GM12891 (cell line): ENCODE measurements around the gene SMC3.

Experiments
- POLR2A ChIP-seq: IDR thresholded peaks from 2 replicates; pipeline ENCODE4 v1.6.1; 2011; ENCODE audit warnings: low read depth, low read length, control low read depth
- POLR2AphosphoS5 ChIP-seq: IDR thresholded peaks from 2 replicates; pipeline ENCODE4 v1.6.1; 2011; ENCODE audit warnings: low read depth, low read length, control low read depth
- SPI1 ChIP-seq: IDR thresholded peaks from 2 replicates; pipeline ENCODE4 v1.6.1; 2011; ENCODE audit warnings: low read depth, low read length, control low read depth
- TAF1 ChIP-seq: IDR thresholded peaks from 2 replicates; pipeline ENCODE4 v1.6.1; 2011; ENCODE audit warnings: low read depth, low read length, control low read depth

GRCh38 chr10:110529596-110530011 is 37.9 kb upstream of the SMC3 start:
- no peak for TF ChIP-seq POLR2A
- TF ChIP-seq POLR2AphosphoS5 = no peak
- no peak for TF ChIP-seq TAF1
- no peak for TF ChIP-seq SPI1
